KOPT-K1 (cell line): ENCODE results near the gene SLU7.
"Not testable (repeated sequence)": the region's sequence is repeated elsewhere in the genome, so short reads cannot be mapped to it uniquely, and the experiment has no call there.

Source experiments
- H3K27ac ChIP-seq: fragments of 200-600 bp; sonication (generic); 2 replicates; pipeline ENCODE4 v1.5.1; 2016; ENCODE audit warnings: antibody characterized with exemption, mild to moderate bottlenecking, low read depth, low read length; ENCODE audit not compliant: poor library complexity, severe bottlenecking
- H3K36me3 ChIP-seq: fragments of 200-600 bp; sonication (generic); 2 replicates; pipeline ENCODE4 v1.5.1; 2017; ENCODE audit warnings: antibody characterized with exemption, mild to moderate bottlenecking, low read length, moderate library complexity; ENCODE audit not compliant: insufficient read depth
- H3K9me3 ChIP-seq: fragments of 200-600 bp; sonication (generic); 2 replicates; pipeline ENCODE4 v1.5.1; 2017; ENCODE audit warnings: antibody characterized with exemption, low read length, mild to moderate bottlenecking; ENCODE audit not compliant: insufficient read depth, poor library complexity, severe bottlenecking

Gene SLU7

DNA sequence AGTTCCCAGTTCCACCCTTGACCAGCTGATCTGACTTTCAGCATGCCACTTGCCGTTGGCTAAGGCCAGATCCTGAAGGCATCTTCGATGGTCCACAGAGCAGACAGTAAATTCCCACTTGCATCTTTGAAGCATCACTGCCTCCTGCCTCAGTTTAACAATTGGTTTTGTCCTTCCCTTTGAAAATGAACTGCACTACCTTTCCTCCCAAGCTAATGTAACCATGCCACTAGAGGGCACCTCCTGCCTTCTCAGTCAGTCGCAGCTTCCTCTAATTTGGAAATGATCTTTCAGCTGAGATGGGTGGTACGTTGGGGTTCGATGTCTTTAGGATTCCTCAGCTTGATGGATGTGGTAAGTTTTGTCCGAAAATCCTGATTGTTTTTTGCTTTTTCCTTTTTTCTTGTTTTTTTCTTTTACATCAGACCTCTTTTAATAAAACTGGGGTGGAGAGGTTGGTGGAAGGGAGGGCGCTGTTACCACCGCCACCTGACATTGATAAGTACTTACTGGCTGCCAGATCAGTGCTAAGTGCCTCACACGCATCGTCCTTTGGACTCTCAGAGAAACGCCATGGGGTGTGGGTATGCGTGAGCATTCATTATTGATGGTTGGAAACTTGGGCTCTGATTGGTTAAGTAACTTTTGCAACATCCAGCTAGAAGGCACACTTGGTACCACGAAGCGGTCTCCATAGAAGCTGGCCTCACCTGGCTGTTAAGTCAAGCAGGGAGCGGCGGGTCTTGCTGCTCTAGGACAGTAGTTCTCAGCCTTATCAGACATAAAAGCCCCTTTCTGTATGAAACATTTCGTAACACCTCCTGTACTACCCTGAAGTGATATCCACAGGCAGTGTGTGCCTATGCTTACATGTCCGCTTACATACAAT, 19.7 kb upstream of the SLU7 start:
- peak overlapping the region; percentile 55 for H3K27ac ChIP-seq
- H3K36me3 ChIP-seq, result no peaks in the 10 kb centered on the region
- H3K9me3 ChIP-seq, result no peaks in the 10 kb centered on the region

DNA sequence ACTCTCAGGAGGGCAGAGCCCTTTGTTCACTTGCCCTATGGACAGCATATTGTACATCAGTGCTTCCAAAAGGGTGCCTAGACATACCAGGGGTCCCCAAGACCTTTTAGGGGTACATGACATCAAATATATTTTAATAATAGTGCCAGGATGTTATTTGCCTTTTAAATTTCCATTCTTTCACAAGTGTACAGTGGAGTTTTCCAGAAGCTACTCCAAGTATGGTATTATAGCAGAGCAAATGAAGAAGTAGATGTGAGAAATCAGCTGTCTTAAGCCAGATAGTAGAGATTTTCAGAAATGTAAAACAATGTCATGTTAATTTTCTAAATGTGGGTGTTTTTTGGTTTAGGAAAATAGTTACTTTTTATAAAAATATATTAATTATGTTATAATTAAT, 18.4 kb upstream of the SLU7 start:
- Histone ChIP-seq H3K9me3 (no peaks in the 10 kb centered on the region), H3K27ac (no peak overlapping the region), H3K36me3 (no peaks in the 10 kb centered on the region)

DNA sequence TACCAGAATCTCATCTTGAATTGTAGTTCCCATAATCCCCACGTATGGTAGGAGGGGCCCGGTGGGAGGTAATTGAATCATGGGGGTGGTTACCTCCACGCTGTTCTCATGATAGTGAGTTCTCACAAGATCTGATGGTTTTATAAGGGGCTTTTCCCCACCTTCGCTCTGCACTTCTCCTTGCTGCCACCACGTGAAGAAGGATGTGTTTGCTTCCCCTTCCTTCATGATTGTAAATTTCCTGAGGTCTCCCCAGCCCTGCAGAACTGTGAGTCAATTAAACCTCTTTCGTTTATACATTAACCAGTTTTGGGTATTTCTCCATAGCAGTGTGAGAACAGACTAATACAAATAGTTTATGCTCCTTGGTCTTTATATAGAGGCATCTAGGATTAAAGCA, 17.8 kb upstream of the SLU7 start:
- H3K9me3 ChIP-seq, H3K27ac ChIP-seq, H3K36me3 ChIP-seq: not testable (repeated sequence)

DNA sequence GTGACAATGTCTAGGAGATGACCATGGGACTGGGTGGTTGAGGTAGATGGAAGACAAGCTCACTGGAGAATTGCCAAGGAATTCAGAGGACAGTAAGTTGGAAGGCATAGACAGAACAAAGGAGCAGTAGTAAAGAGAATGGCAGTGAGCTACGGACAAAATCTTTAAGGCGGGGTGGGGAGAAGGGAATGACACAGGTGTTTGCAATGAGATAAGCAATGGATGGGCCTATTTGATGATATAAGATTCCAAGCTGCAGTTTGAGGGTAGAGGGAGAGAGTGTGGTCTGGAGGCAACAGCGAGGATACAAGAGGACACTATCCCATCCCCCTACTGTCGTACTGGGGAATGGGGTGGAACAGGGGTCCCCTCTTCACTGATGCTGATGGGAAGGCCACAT, 17.1 kb upstream of the SLU7 start:
- no peaks in the 10 kb centered on the region for H3K9me3 ChIP-seq
- H3K36me3 ChIP-seq, result peaks cover 4% of the 10 kb centered on the region; the same call in 1 of the 2 replicates
- H3K27ac ChIP-seq, result no peak overlapping the region

DNA sequence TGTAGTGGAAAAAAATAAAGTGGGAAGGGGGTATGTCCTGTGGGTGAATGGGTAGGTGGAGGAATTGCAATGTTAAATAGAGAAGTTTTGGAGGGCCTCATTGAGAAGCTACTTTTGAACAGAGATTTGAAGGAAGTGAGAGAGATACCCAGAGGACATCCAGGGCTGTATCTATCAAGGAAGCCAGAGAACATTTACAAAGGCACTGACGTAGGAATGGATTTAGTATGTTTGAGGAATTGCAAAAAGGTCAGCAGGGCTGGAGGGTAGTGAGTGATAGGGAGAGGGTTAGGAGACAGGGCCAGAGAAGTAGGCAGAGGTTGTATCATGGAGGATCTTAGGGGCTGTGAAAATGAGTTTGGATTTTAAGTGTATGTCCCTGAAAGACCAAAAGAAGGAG, 16.7 kb upstream of the SLU7 start:
- H3K9me3 ChIP-seq, result no peaks in the 10 kb centered on the region
- H3K27ac ChIP-seq, result no peak overlapping the region
- peaks cover 8% of the 10 kb centered on the region; the same call in 1 of the 2 replicates for H3K36me3 ChIP-seq

DNA sequence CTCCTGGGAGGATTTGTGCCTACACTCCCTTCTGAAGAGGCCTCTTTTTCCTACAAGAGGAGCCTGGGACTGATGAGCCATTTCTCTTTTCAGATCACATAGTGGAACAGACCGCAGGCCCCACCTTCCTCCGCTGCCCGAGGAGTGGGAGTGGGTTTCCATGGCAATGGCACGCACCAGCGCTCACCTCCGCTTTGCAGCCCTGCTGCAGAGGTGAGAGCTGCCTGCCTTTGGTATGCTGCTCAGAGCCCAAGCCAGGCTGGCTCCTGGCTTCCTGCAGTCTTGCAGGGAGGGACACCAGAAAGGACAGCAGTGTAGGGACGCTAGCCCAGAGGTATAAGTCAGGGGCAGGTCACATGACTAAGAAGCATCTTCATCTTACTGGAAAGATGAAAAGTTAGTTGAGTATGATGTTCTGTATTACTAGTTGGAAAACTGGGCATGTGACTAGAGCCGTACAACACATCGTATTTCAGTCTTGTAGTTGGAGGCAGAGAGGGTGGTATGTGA, 15.2 kb upstream of the SLU7 start:
- Histone ChIP-seq H3K9me3 (no peaks in the 10 kb centered on the region), H3K27ac (no peak overlapping the region), H3K36me3 (peaks cover 21% of the 10 kb centered on the region)

DNA sequence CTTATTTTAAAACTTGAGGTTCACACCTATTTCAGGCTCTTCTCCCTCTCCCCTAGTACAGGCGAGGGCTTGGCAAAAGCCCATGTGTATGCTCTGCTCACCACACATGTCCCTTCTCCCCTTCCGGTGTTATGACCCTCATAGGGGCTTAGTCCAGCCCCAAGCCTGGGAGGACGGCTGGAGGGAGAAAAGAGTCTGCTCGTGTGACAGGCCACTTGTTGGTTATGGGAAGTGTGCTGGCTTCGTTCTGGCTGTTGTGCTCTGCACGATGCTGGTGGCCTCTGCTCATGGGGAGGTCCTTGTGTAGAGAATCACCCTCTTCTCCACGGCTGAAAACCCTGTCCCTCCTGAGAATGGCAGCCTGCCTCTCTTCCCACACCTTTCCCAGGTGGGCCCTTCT, 13.9 kb upstream of the SLU7 start:
- no peak overlapping the region for H3K27ac ChIP-seq
- H3K9me3 ChIP-seq, result no peaks in the 10 kb centered on the region
- peaks cover 34% of the 10 kb centered on the region for H3K36me3 ChIP-seq

DNA sequence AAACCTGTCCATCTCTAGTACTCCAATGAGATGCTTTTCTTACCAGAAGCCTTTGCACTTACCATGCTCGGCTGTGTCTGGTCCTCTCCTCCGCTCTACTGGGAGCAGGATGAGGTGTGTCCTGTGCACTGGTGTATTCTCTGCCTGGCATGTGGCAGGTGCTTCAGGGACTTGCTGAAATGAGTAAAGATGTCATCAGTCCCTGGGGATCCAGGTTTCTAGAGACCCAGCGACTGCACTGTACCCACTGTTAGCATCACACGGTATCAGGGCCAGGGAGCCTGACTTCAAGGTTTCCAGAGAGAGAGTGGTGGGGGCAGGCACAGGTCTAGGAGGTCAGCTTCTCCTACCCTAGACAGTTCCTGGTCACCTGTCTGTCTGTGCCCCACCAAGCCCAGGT, 13.3 kb upstream of the SLU7 start:
- Histone ChIP-seq H3K9me3 (no peaks in the 10 kb centered on the region), H3K27ac (no peak overlapping the region), H3K36me3 (peaks cover 40% of the 10 kb centered on the region)

DNA sequence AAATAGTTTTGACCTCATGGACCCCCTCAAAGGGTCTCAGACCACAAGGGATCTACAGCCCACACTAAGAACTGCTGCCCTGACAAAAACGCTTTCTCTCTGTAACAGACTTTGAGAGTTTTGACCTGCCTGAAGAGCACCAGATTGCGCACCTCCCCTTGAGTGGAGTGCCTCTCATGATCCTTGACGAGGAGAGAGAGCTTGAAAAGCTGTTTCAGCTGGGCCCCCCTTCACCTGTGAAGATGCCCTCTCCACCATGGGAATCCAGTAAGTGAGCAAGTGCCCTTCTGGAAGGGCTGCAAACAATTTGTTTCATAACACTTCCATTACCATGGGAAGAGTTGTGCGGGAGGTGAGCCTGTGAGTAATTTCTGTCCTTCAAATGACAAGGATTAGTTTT, 8.7 kb upstream of the SLU7 start:
- H3K36me3 ChIP-seq, result peaks cover 85% of the 10 kb centered on the region
- no peaks in the 10 kb centered on the region for H3K9me3 ChIP-seq

DNA sequence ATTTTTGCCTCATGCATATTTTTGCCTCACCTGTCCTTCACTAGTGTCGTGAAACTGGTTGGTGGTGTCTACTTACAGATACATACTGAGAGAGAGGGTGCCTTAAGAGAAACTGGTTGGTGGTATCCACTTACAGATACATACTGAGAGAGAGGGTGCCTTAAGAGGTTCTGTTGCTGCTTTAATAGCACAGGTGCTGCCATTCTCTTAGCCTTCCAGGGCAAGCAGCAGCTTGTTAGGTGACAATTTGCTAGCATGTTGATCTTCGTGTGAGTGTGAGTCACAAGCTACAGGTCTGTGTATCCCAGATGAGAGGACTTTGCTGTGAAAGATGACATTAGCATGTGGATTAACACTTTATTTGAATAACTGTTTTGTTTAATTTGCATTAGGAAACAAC, 4.2 kb upstream of the SLU7 start:
- Histone ChIP-seq H3K36me3 (peaks cover 54% of the 10 kb centered on the region), H3K27ac (peak overlapping the region; percentile 83), H3K9me3 (no peaks in the 10 kb centered on the region)

More for the DNA sequence above, 8.7 kb upstream of the SLU7 start:
- no peak overlapping the region for H3K27ac ChIP-seq

DNA sequence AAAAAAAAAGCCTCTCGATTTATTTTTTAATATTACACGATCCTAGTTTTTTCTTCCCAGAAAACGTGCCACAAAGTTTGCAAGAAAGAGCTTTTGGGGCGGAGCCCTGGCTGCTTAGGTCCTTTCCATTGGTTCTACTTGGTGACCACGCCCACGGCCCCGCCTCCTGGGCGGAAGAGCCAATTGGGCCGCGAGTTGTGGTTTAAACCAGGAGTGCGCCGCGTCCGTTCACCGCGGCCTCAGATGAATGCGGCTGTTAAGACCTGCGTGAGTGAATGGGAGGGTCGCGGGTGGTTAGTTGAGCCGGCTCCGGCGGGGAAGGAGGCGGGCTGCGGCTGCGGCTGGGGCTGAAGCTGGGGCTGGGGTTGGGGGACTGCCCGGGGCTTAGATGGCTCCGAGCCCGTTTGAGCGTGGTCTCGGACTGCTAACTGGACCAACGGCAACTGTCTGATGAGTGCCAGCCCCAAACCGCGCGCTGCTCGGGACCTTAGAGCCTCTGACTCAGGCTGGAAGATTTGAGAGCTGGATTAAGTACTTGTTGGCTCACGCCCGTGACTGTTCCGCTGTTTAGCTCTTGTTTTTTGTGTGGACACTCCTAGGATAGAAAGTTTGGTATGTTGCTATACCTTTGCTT, 2.9 kb upstream of the SLU7 start, which contains the start of gene PTTG1:
Gene PTTG1, plus strand, starts transcription at position 231 of the 634 bp plus-strand sequence. CDS start 458 bp downstream, outside the sequence.
- Histone ChIP-seq H3K36me3 (peaks cover 44% of the 10 kb centered on the region), H3K27ac (peak within 1 kb of the TSS; percentile 83), H3K9me3 (no peaks in the 10 kb centered on the region)

DNA sequence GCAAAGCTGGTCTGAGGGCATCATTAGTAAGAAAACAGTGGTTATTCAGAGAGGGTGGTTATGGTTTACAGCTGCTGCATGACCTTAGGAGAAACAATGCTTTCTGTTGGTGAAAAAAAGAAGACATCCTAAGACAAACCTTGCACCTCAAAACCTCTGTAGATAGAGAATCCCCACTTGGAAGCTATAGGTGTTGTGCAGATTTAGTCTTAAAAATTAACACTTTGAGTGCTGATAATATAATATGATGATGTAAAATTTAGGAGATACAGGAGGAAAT, 1.4 kb upstream of the SLU7 start:
- H3K9me3 ChIP-seq, result no peaks in the 10 kb centered on the region
- H3K36me3 ChIP-seq, result peaks cover 29% of the 10 kb centered on the region
- peak overlapping the region; percentile 81 for H3K27ac ChIP-seq

DNA sequence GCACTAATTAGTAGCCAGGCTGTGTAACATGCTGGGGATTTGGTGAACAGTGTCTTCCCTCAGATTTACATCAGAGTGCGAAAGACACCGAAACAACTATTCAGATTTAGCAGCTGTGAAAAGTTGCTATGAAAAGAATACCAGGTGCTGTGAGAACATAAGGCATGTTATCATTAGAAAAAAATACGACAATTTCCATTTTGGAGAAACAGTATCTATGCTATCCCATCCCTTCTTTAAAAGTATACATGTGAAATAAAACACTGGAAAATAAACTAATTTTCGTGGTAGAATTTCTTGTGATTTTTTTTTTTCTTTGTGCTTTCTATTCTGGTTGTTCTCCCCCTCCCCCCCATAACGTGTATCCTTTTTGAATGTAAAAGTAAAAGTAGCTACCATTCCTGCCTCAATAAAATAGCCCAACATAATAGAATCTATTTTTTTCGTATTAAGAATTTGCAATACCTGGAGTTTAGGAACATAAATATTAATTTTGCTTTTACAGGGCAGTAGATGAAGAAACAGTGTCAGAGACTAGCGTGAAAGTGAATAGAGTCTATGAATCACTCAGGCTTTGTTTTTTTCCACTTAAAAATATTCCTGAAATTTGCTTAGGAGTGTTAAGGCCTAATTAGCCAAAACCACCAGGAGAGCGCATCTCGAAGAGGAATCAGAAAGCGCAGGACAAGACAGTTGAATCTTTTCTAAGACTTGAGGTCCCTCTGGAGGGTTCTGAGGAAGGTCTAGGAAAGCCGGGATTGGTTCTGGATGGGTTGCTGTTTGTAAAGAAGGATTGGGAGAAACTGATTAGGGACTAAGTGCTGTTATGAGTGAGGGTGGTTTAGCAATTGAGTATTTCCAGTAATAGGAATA, 813 bp upstream of the SLU7 start:
- Histone ChIP-seq H3K36me3 (peaks cover 28% of the 10 kb centered on the region), H3K27ac (peak overlapping the region; percentile 81), H3K9me3 (no peaks in the 10 kb centered on the region)

DNA sequence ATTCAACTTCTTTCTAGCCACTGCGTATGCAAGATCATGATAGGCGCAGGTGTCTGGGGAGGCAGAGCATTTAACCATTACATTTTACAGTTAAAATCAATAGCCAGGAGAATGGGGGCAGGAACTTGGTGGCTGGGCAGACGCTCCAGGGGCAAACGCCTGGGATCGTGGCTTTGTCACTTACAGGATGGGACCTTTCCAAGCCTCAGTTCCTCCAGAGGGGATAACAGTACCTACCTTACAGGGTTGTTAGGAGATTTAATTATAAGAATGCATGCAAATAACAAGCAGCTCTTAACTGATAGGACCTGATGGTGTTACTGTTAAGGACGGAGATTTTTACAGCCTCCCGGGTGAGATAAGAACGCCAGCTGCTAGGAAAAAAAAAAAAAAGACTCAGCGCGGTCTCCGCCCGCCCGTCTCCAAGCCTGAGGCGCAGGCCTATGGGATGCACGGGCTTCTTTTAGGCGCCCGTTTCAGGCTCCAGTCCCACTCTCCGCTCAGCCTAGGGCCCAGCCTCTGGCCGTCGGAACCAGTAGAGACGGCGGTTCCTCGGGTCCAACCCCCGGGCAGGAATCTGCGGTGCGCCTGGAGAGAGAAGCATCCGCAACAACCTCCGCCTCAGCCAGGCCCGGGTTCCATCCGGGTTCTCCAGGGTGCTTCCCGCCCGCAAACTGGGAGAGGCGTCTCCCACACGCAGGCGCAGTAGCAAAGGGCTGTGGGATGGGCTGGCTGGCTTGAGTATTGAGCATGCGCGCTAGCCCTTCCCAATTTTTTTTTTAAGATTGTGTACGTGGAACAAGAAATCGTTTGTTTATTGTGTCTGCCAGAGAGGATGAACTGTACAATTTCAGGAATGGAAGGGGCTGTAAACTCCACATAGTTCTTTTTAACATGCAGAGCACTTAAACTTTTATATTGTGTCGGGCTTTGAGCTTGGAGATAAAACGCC, 19.2 kb downstream of the SLU7 start, which contains the start of gene FAM200C:
Gene FAM200C, minus strand, starts transcription at position 653 of the 952 bp plus-strand sequence. CDS start 4,564 bp downstream, outside the sequence.
- H3K27ac ChIP-seq, result peak within 1 kb of the TSS; percentile 82
- H3K9me3 ChIP-seq, result no peaks in the 10 kb centered on the region
- H3K36me3 ChIP-seq, result peaks cover 32% of the 10 kb centered on the region
